ENCODE measurements around the gene MIEF2.
"Not testable (repeated sequence)": the region's sequence is repeated elsewhere in the genome, so short reads cannot be mapped to it uniquely, and the experiment has no call there.

GRCh38 chr17:18298061-18298460 lies 37.6 kb downstream of the MIEF2 start:
- not testable (repeated sequence) for TF ChIP-seq CTCF (IDR thresholded peaks at IDR 0.05; ENCODE audit: extremely low read depth in 1 of 2, insufficient read depth in 1 of 2, low read depth in 1 of 2, low read length in 2 of 2); EZH2 (IDR thresholded peaks at IDR 0.05; ENCODE audit: borderline replicate concordance, low read depth, low read length, severe bottlenecking); FOS (IDR thresholded peaks at IDR 0.05; ENCODE audit: borderline replicate concordance, insufficient read depth, low read length)
